ENCODE measurements around the gene CRADD. TPM values are rescaled to one million over a fixed set of nuclear protein-coding genes. Genes with fewer than 3 reads are reported as not detected.

Gene CRADD
- total and polyA plus RNA-seq, 10 of the 15 experiments (the other 5 are each of a cell fraction or from before 2014, with no cell fraction given), result 7.6 to 15.5 (median 11.7) TPM

GRCh38 chr12:93751864-93752610 lies 74.9 kb downstream of the CRADD start:
- H3K4me3 ChIP-seq, result no peak overlapping the region
- TF ChIP-seq RAD51 (IDR thresholded peaks at IDR 0.05), result no peak
- TF ChIP-seq IKZF2 (IDR thresholded peaks at IDR 0.05), result no peak
- no peak for TF ChIP-seq CHD4 (IDR thresholded peaks at IDR 0.05)
- no peak for TF ChIP-seq ZSCAN29 (IDR thresholded peaks at IDR 0.05)
- TF ChIP-seq NFYA (IDR thresholded peaks at IDR 0.05; ENCODE audit: borderline replicate concordance, low read depth, low read length), result no peak
- TF ChIP-seq PBX3 (IDR thresholded peaks at IDR 0.05; ENCODE audit: insufficient replicate concordance, low read depth, low read length), result no peak
- no peak for TF ChIP-seq ZNF24 (IDR thresholded peaks at IDR 0.05)
- no peak for TF ChIP-seq ZNF207 (IDR thresholded peaks at IDR 0.05; ENCODE audit: borderline replicate concordance)
- no peak for TF ChIP-seq RELA (IDR thresholded peaks at IDR 0.05; ENCODE audit: borderline replicate concordance, partially characterized antibody)
- no peak for TF ChIP-seq ZBED1 (IDR thresholded peaks at IDR 0.05; ENCODE audit: borderline replicate concordance)
- TF ChIP-seq, protein P1, sequence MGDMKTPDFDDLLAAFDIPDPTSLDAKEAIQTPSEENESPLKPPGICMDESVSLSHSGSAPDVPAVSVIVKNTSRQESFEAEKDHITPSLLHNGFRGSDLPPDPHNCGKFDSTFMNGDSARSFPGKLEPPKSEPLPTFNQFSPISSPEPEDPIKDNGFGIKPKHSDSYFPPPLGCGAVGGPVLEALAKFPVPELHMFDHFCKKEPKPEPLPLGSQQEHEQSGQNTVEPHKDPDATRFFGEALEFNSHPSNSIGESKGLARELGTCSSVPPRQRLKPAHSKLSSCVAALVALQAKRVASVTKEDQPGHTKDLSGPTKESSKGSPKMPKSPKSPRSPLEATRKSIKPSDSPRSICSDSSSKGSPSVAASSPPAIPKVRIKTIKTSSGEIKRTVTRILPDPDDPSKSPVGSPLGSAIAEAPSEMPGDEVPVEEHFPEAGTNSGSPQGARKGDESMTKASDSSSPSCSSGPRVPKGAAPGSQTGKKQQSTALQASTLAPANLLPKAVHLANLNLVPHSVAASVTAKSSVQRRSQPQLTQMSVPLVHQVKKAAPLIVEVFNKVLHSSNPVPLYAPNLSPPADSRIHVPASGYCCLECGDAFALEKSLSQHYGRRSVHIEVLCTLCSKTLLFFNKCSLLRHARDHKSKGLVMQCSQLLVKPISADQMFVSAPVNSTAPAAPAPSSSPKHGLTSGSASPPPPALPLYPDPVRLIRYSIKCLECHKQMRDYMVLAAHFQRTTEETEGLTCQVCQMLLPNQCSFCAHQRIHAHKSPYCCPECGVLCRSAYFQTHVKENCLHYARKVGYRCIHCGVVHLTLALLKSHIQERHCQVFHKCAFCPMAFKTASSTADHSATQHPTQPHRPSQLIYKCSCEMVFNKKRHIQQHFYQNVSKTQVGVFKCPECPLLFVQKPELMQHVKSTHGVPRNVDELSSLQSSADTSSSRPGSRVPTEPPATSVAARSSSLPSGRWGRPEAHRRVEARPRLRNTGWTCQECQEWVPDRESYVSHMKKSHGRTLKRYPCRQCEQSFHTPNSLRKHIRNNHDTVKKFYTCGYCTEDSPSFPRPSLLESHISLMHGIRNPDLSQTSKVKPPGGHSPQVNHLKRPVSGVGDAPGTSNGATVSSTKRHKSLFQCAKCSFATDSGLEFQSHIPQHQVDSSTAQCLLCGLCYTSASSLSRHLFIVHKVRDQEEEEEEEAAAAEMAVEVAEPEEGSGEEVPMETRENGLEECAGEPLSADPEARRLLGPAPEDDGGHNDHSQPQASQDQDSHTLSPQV (IDR thresholded peaks at IDR 0.05), result no peak
- TF ChIP-seq KDM1A (IDR thresholded peaks at IDR 0.05; ENCODE audit: borderline replicate concordance), result no peak
- BruUV-seq (replicated peaks), result no TSS peak
- H3K36me3 ChIP-seq (ENCODE audit: control insufficient read depth in 2 of 2, insufficient read depth in 2 of 2, low read length in 1 of 2), result no peaks in the 10 kb centered on the region
- no peak overlapping the region for H3K27ac ChIP-seq (ENCODE audit: control insufficient read depth, insufficient read depth)
- ChIA-PET POLR2A (no interaction called here), CTCF (no interaction called here), SMC1A (ENCODE audit: uncharacterized antibody, unreplicated experiment) (no interaction called here), RAD21 (ENCODE audit: unreplicated experiment) (no interaction called here)
- ATAC-seq (no peak), DNase-seq (ENCODE audit: low read depth, low spot score) (no peak), FAIRE-seq (no peak)
- intact Hi-C loops (cut with micrococcal nuclease; ENCODE audit: unreplicated experiment) (no loop called here), in situ Hi-C loops (cut with MboI) (no loop called here)
- no peak overlapping the region for H2AFZ ChIP-seq (ENCODE audit: control insufficient read depth, low read depth, low read length)
- H3K4me1 ChIP-seq (ENCODE audit: control insufficient read depth, insufficient read depth, low read length), result no peaks in the 10 kb centered on the region
- H3K79me2 ChIP-seq (ENCODE audit: control insufficient read depth, insufficient read depth, low read length), result no peaks in the 10 kb centered on the region
- H3K27me3 ChIP-seq (replicated peaks in 1 of 2; ENCODE audit: control insufficient read depth in 2 of 2, insufficient read depth in 2 of 2, low read length in 1 of 2), result no peaks in the 10 kb centered on the region
- WGBS (ENCODE audit: insufficient coverage, insufficient replicate concordance, low lambda C conversion rate, missing lambda C conversion rate), result 73% methylated on average over 6 of the region's 6 CpGs
- no peak overlapping the region for H3K9ac ChIP-seq (ENCODE audit: control insufficient read depth, insufficient read depth, low read length)
- peaks cover 6% of the 10 kb centered on the region; the same call in 2 of the 3 replicates for H3K9me3 ChIP-seq (replicated peaks; ENCODE audit: control insufficient read depth, insufficient read depth, low read length)
- H4K20me1 ChIP-seq (ENCODE audit: control insufficient read depth, insufficient read depth), result no peaks in the 10 kb centered on the region
- H3K4me2 ChIP-seq (ENCODE audit: control insufficient read depth, insufficient read depth), result no peak overlapping the region

Data from GM12878 (cell line).